ENCODE measurements around the gene ZNF559.

Gene ZNF559

DNA sequence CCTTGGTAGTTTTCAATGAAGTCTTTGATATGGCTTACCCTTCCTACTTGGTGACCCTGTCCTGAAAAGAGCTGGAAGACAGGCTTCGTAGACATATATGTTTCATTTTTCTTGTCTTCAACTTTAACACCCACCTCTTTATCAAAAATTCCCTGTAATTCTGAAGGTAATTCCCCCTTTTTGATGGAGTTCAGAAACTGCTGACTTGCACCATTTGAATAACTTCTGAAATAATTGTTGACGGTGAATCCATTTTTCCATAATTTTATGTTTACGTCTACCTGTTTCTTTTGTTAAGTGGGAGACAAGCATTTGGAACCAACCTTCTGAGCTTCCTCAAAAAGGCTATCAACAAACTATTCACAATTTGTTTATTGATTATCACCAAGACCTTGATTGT is 24.3 kb downstream of the ZNF559 start:
- TF ChIP-seq, protein P1, sequence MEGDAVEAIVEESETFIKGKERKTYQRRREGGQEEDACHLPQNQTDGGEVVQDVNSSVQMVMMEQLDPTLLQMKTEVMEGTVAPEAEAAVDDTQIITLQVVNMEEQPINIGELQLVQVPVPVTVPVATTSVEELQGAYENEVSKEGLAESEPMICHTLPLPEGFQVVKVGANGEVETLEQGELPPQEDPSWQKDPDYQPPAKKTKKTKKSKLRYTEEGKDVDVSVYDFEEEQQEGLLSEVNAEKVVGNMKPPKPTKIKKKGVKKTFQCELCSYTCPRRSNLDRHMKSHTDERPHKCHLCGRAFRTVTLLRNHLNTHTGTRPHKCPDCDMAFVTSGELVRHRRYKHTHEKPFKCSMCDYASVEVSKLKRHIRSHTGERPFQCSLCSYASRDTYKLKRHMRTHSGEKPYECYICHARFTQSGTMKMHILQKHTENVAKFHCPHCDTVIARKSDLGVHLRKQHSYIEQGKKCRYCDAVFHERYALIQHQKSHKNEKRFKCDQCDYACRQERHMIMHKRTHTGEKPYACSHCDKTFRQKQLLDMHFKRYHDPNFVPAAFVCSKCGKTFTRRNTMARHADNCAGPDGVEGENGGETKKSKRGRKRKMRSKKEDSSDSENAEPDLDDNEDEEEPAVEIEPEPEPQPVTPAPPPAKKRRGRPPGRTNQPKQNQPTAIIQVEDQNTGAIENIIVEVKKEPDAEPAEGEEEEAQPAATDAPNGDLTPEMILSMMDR (IDR thresholded peaks at IDR 0.05) = no peak

DNA sequence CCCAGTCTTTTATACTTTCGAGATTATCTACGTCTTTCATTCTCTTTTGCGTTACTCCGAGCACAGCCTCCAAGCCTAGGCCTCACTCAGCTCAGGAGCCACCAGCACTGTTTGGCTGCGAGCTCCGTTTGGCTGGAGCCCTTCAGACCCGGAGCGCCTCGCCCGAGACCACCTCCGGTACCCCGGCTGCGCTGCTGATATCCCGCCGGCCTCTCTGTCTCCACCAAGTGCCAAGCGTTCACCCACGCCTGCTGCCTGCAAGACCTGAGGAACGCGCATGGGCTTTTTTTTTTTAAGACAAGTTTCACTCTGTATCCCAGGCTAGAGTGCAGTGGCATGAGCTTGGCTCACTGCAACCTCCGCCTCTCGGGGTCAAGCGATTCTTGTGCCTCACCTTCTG is 24.7 kb downstream of the ZNF559 start:
- TF ChIP-seq, protein P1 (IDR thresholded peaks at IDR 0.05) = no peak

GRCh38 chr19:9352505-9352904 is 28.5 kb downstream of the ZNF559 start:
- TF ChIP-seq, protein P1 (IDR thresholded peaks at IDR 0.05) = no peak

DNA sequence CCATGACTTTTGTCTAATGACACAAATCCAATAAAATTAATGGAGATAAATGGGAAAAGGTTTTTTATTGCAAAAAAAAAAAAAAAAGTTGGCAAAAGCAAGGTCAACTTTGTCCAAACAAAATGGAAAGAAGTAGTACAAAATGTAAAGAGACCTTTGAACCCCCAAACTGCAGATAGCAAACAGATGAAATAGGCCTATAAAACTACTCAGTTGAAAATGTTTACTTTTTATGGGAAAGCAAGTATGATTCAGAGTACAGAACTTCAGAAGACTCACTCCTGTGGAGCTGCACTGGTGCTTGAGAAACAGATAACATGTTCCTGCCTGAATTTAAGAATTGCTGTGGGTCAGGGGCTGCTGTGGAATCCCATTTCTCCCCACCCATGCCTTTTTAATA is 29.0 kb downstream of the ZNF559 start:
- TF ChIP-seq, protein P1 (IDR thresholded peaks at IDR 0.05) = no peak

- TF ChIP-seq, protein P1 (IDR thresholded peaks at IDR 0.05) = no peak
Observed at GRCh38 chr19:9354651-9355050, 30.7 kb downstream of the ZNF559 start.

- TF ChIP-seq, protein P1 (IDR thresholded peaks at IDR 0.05) = no peak
Observed at GRCh38 chr19:9362905-9363304, 38.9 kb downstream of the ZNF559 start, which contains the start of gene ZNF177. Gene ZNF177, plus strand, starts transcription at chr19:9363013. Its CDS starts 15,299 bp downstream, at chr19:9378312.

GRCh38 chr19:9370738-9371619 is 47.0 kb downstream of the ZNF559 start:
- TF ChIP-seq, protein P1 (IDR thresholded peaks at IDR 0.05) = no peak
